ENCODE data around the gene RAP1GAP.

DNA sequence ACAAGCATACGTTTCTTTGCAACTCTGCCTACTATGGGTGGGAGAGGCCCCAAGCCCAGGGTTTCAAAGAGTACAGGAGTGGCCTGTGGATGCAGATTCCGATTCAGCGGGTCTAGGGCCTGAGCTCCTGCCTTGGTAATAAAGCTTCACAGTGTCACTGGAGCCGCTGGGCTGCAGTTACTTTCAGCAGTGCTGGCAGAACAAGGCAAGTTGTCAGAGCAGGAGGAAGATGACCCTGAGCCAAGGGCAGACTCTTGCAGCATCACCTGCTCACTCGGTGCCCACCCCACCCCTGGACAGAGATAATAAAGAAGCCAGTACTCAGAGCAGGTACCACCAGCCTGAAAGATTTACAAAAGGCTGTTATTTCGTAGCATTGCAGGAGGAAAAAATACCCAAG, 8.0 kb upstream of the RAP1GAP start:
- TF ChIP-seq POLR2A (IDR thresholded peaks at IDR 0.05; ENCODE audit: low read length) = no peak
- TF ChIP-seq, protein P1, sequence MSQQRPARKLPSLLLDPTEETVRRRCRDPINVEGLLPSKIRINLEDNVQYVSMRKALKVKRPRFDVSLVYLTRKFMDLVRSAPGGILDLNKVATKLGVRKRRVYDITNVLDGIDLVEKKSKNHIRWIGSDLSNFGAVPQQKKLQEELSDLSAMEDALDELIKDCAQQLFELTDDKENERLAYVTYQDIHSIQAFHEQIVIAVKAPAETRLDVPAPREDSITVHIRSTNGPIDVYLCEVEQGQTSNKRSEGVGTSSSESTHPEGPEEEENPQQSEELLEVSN (IDR thresholded peaks at IDR 0.05; ENCODE audit: borderline replicate concordance, low read depth) = no peak
- no peak for TF ChIP-seq POLR2AphosphoS2 (conservative IDR thresholded peaks at IDR 0.05; ENCODE audit: low read length)
- TF ChIP-seq, protein P2, sequence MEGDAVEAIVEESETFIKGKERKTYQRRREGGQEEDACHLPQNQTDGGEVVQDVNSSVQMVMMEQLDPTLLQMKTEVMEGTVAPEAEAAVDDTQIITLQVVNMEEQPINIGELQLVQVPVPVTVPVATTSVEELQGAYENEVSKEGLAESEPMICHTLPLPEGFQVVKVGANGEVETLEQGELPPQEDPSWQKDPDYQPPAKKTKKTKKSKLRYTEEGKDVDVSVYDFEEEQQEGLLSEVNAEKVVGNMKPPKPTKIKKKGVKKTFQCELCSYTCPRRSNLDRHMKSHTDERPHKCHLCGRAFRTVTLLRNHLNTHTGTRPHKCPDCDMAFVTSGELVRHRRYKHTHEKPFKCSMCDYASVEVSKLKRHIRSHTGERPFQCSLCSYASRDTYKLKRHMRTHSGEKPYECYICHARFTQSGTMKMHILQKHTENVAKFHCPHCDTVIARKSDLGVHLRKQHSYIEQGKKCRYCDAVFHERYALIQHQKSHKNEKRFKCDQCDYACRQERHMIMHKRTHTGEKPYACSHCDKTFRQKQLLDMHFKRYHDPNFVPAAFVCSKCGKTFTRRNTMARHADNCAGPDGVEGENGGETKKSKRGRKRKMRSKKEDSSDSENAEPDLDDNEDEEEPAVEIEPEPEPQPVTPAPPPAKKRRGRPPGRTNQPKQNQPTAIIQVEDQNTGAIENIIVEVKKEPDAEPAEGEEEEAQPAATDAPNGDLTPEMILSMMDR (IDR thresholded peaks at IDR 0.05) = no peak
- TF ChIP-seq, protein P3, sequence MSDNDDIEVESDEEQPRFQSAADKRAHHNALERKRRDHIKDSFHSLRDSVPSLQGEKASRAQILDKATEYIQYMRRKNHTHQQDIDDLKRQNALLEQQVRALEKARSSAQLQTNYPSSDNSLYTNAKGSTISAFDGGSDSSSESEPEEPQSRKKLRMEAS (IDR thresholded peaks at IDR 0.05) = no peak
- no peak for TF ChIP-seq CBX8 (IDR thresholded peaks at IDR 0.05)
- TF ChIP-seq RAD21 (conservative IDR thresholded peaks at IDR 0.05 in 1 of 2, IDR thresholded peaks at IDR 0.05 in 1 of 2) = no peak
- no peak for TF ChIP-seq HOXA7 (CRISPR knock-in tag; IDR thresholded peaks at IDR 0.05)
- no peak for TF ChIP-seq MAFK (IDR thresholded peaks at IDR 0.05; ENCODE audit: partially characterized antibody)
- no peak for TF ChIP-seq NFE2L2 (conservative IDR thresholded peaks at IDR 0.05; ENCODE audit: low read length)
- TF ChIP-seq EP300 (IDR thresholded peaks at IDR 0.05) = no peak

Measured in A549 (cell line).